GM21423 (cell line): ENCODE data around the gene ARL8B.
A peak's percentile ranks its signal among the peaks of the same experiment; 100 is the strongest.
"Not testable (repeated sequence)": the region's sequence is repeated elsewhere in the genome, so short reads cannot be mapped to it uniquely, and the experiment has no call there.

Experiments used
- ATAC-seq: cut with Tn5 transposase; IDR thresholded peaks from one replicate; pipeline ENCODE4 v1.9.1; 2021; ENCODE audit warnings: mild to moderate bottlenecking, moderate library complexity; ENCODE audit not compliant: unreplicated experiment

Gene ARL8B

GRCh38 chr3:5143464-5143863, 21.4 kb downstream of the ARL8B start:
- ATAC-seq: no peak

- no peak for ATAC-seq
Measured at GRCh38 chr3:5144316-5144994, 22.4 kb downstream of the ARL8B start.

GRCh38 chr3:5145120-5145519, 23.0 kb downstream of the ARL8B start:
- no peak for ATAC-seq

GRCh38 chr3:5147152-5147551, 25.1 kb downstream of the ARL8B start:
- not testable (repeated sequence) for ATAC-seq

- ATAC-seq: no peak
Measured at GRCh38 chr3:5149306-5149880, 27.3 kb downstream of the ARL8B start.

GRCh38 chr3:5151586-5151985, 29.5 kb downstream of the ARL8B start:
- ATAC-seq: no peak

GRCh38 chr3:5153074-5153473, 31.0 kb downstream of the ARL8B start:
- ATAC-seq: no peak

- ATAC-seq: no peak
Measured at GRCh38 chr3:5155241-5155640, 33.1 kb downstream of the ARL8B start.

- ATAC-seq: no peak
Measured at GRCh38 chr3:5160321-5160720, 38.2 kb downstream of the ARL8B start.

- no peak for ATAC-seq
Measured at GRCh38 chr3:5160940-5161858, 39.1 kb downstream of the ARL8B start.

GRCh38 chr3:5162102-5162501, 40.0 kb downstream of the ARL8B start:
- ATAC-seq: no peak

- no peak for ATAC-seq
Measured at GRCh38 chr3:5165698-5166097, 43.6 kb downstream of the ARL8B start.

GRCh38 chr3:5166846-5167245, 44.8 kb downstream of the ARL8B start:
- ATAC-seq: no peak

- ATAC-seq: no peak
Measured at GRCh38 chr3:5168110-5168509, 46.0 kb downstream of the ARL8B start.

- ATAC-seq: no peak
Measured at GRCh38 chr3:5169807-5170206, 47.7 kb downstream of the ARL8B start.

- ATAC-seq: no peak
Measured at GRCh38 chr3:5170975-5171374, 48.9 kb downstream of the ARL8B start.

- ATAC-seq: no peak
Measured at GRCh38 chr3:5172018-5172417, 49.9 kb downstream of the ARL8B start.

- ATAC-seq: not testable (repeated sequence)
Measured at GRCh38 chr3:5179036-5179435, 56.9 kb downstream of the ARL8B start.

- peak; percentile 76 for ATAC-seq
Measured at GRCh38 chr3:5181469-5182141, 59.5 kb downstream of the ARL8B start.

GRCh38 chr3:5183714-5184113, 61.6 kb downstream of the ARL8B start:
- not testable (repeated sequence) for ATAC-seq

GRCh38 chr3:5184499-5184898, 62.4 kb downstream of the ARL8B start:
- no peak for ATAC-seq
